ENCODE results near the gene IGSF9.

IGSF9 gene

GRCh38 chr1:159974350-159974965, 29.0 kb upstream of the IGSF9 start:
- no peak for DNase-seq (ENCODE audit: low spot score)

GRCh38 chr1:159973350-159973940, 28.0 kb upstream of the IGSF9 start:
- no peak for DNase-seq (ENCODE audit: low spot score)

GRCh38 chr1:159972443-159973205, 27.2 kb upstream of the IGSF9 start:
- no peak for DNase-seq (ENCODE audit: low spot score)

- DNase-seq (ENCODE audit: low spot score): peak; percentile 83
Observed at GRCh38 chr1:159970932-159971342, 25.5 kb upstream of the IGSF9 start.

DNA sequence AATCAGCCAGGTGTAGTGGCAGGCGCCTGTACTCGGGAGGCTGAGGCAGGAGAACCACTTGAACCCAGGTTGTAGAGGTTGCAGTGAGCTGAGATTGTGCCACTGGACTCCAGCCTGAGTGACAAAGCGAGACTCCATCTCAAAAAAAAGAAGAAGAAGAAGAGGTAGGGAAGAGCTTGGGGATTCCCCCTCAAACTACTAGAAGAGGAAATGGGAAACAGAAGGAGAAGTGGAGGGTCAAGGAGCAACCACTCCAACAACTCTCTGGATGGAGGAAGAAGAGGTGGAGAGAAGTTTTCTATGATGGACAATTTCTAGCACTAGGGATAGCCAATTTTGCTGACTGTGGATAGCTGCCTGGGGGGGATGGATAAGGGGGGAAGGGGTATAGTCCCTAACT, 23.5 kb upstream of the IGSF9 start:
- no peak for DNase-seq (ENCODE audit: low spot score)

GRCh38 chr1:159965263-159965662, 19.9 kb upstream of the IGSF9 start:
- no peak for DNase-seq (ENCODE audit: low spot score)

DNA sequence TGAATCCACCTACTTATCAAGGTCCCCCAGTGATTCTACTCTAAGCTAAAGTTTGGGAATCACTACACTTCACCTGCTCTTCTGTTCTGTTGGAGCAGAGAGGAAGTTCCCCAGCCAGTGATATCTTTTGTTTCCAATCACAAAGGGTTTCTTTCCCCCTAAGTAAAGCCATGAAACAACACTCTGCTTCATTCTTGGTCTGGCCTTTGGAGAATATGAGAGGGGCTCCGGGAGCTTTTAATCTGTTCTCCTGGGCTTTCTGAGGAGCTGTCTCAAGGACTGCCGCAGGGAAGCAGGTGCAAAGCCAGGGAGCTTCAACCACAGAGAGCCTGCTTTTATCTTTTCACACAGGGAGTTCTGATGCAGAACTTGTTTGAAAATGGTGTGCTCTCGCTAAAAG, 18.7 kb upstream of the IGSF9 start:
- DNase-seq (ENCODE audit: low spot score): no peak

GRCh38 chr1:159962176-159962575, 16.8 kb upstream of the IGSF9 start:
- DNase-seq (ENCODE audit: low spot score): no peak

DNA sequence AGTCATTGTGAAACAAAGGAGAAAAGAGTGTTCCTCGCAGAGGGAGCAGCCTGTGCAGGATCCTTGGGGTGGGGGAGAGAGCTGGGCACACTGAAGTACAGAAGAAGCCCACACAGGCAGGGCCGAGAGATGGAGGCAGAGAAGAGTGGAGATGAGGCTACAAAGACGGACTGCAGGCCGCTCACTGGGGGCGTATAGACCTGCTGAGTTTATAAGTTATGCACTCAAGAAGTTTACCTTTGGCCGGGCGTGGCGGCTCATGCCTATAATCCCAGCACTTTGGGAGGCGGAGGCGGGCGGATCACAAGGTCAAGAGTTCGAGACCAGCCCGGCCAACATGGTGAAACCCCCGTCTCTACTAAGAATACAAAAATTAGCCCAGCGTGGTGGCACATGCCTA, 16.2 kb upstream of the IGSF9 start:
- no peak for DNase-seq (ENCODE audit: low spot score)

GRCh38 chr1:159960721-159961381, 15.4 kb upstream of the IGSF9 start:
- DNase-seq (ENCODE audit: low spot score): no peak

- no peak for DNase-seq (ENCODE audit: low spot score)
Observed at GRCh38 chr1:159959451-159959850, 14.0 kb upstream of the IGSF9 start.

GRCh38 chr1:159958719-159959380, 13.4 kb upstream of the IGSF9 start:
- DNase-seq (ENCODE audit: low spot score): no peak

GRCh38 chr1:159957824-159958268, 12.4 kb upstream of the IGSF9 start:
- DNase-seq (ENCODE audit: low spot score): no peak

GRCh38 chr1:159955456-159955855, 10.0 kb upstream of the IGSF9 start:
- DNase-seq (ENCODE audit: low spot score): no peak

DNA sequence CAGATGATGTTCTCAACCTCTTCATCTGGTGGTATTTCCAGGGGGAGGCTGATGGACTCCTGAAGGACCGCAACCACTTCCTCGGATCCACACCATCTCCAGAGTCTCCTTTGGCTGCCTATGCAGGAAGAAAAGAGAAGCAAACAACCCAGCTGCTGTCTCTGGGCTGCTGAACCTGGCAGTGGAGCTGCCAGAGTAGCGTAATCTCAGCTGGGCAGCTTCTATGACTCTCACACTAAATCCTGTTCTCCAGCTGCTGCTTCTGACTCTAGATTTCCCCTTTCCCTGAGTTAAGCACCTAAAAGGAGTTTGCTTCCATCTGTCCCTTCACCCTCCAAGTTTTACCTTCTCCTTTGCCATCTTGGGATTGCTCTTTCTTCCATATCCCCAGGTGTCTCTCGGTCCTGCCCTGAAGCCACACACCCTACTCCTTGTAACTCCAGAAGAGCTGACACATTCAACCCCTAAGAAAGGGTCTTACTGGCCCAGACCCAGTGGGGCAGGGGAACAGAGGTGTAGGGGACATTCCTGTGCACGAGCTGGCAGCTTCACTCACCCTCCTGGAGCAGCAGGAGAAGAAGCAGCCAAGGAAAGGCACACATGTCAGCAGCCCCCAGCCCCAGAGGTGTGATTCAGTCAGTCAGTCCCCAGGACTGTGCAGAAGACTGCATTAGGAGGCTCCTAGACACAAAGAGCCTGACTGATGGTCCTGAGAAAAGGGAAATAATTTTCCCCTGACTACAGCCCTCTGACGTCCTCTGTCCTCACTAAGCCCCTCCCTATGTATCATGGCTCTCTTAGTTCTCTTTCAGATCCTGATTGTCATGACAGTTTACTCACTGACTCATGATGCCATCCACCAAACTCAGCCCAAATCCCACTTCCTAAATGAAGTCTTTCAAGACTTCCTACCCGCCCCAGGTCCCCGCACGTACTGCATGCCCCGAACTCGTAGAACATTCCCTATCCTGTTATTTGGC, 8.4 kb upstream of the IGSF9 start, which contains the start of gene SLAMF9:
Gene SLAMF9 (minus strand): TSS at position 702 of the 980 bp plus-strand sequence. CDS start 100 bp downstream, at position 602.
- DNase-seq (ENCODE audit: low spot score): no peak

GRCh38 chr1:159952932-159953331, 7.5 kb upstream of the IGSF9 start:
- no peak for DNase-seq (ENCODE audit: low spot score)

- DNase-seq (ENCODE audit: low spot score): no peak
Observed at GRCh38 chr1:159951551-159951950, 6.1 kb upstream of the IGSF9 start.

DNA sequence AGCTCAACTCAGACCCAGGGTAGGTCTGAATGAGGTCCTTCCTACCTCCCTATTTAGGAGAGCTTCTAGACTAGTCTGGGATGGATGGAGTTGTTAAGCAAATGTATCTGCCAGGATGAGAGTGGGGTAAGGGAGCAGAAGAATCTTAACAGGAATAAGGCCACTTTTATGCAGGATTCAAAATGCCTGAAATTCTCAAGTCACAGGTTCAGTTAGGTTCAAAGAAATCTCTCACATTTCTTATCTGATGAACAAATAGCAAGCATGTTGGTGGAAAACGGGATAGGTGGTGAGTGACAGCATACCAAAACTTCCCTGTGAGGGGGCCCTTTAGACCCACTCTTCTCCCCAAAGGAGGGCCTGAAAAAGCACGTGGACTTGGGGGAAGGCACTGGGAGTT, 5.6 kb upstream of the IGSF9 start:
- DNase-seq (ENCODE audit: low spot score): no peak

GRCh38 chr1:159949981-159950381, 4.6 kb upstream of the IGSF9 start:
- no peak for DNase-seq (ENCODE audit: low spot score)

- DNase-seq (ENCODE audit: low spot score): no peak
Observed at GRCh38 chr1:159949123-159949522, 3.7 kb upstream of the IGSF9 start.

DNA sequence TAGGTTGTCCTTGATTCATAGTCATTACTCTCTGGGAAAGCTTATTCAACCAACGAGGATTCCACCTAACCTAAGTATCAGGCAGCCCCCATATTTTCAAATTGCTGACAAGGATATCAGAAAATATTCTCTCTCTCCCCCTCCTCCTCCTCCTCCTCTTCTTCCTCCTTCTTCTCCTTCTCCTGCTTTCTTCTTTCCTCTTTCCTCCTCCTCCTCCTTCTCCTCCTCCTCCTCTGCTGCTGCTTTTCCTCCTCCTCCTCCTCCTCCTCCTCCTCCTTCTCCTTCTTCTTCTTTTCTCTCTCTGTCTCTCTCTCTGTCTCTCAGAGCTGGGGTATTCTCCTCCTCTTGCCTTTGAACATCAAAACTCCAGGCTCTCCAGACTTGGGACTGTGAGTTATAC, 2.5 kb upstream of the IGSF9 start:
- no peak for DNase-seq (ENCODE audit: low spot score)

Measured in SW480 (cell line).